HepG2 (cell line): Measurements from ENCODE around the gene CLCNKA. TPM values are rescaled to one million over a fixed set of nuclear protein-coding genes. Genes with fewer than 3 reads are reported as not detected.
A peak's percentile ranks its signal among the peaks of the same experiment; 100 is the strongest.

Experiments
- ETV5 ChIP-seq: IDR thresholded peaks from 2 replicates; pipeline ENCODE4 v1.6.1; 2018; ENCODE audit warnings: missing biosample characterization, missing genetic modification reagents, inconsistent platforms, borderline replicate concordance
- FOSL2 ChIP-seq: sonication (generic); formaldehyde crosslinking; IDR thresholded peaks from 2 replicates; pipeline ENCODE4 v1.4.0; 2020; ENCODE audit warnings: missing genetic modification reagents
- FOXC1 ChIP-seq: sonication (generic); formaldehyde crosslinking; IDR thresholded peaks from 2 replicates; pipeline ENCODE4 v1.8.0; 2022; ENCODE audit warnings: mild to moderate bottlenecking, missing genetic modification reagents, borderline replicate concordance
- HNRNPL ChIP-seq: fragments of 200-400 bp; formaldehyde crosslinking; IDR thresholded peaks from 2 replicates; pipeline ENCODE4 v1.6.1; 2017; ENCODE audit warnings: mild to moderate bottlenecking, low read depth, low read length
- NFKB2 ChIP-seq: sonication (generic); formaldehyde crosslinking; IDR thresholded peaks from 2 replicates; pipeline ENCODE4 v1.4.0; 2020; ENCODE audit warnings: missing genetic modification reagents, borderline replicate concordance
- NFRKB ChIP-seq: fragments of 450-650 bp; IDR thresholded peaks from 2 replicates; pipeline ENCODE4 v1.6.1; 2017
- NR3C1 ChIP-seq: sonication (generic); formaldehyde crosslinking; IDR thresholded peaks from 2 replicates; pipeline ENCODE4 v1.4.0; 2020; ENCODE audit warnings: missing genetic modification reagents
- PHF5A ChIP-seq: IDR thresholded peaks from one replicate; pipeline ENCODE4 v1.6.1; 2018; ENCODE audit warnings: low read depth, missing genetic modification reagents; ENCODE audit not compliant: unreplicated experiment
- PHF8 ChIP-seq: sonication (generic); formaldehyde crosslinking; IDR thresholded peaks from 2 replicates; pipeline ENCODE4 v1.5.0; 2020; ENCODE audit warnings: missing genetic modification reagents
- POGZ ChIP-seq: sonication (generic); formaldehyde crosslinking; IDR thresholded peaks from 2 replicates; pipeline ENCODE4 v1.4.0; 2020; ENCODE audit warnings: mild to moderate bottlenecking, missing genetic modification reagents
- SAP130 ChIP-seq: IDR thresholded peaks from 2 replicates; pipeline ENCODE4 v1.6.1; 2016; ENCODE audit warnings: low read depth
- SPEN ChIP-seq: sonication (generic); formaldehyde crosslinking; IDR thresholded peaks from 2 replicates; pipeline ENCODE4 v1.5.1; 2020; ENCODE audit warnings: low read depth, mild to moderate bottlenecking, missing genetic modification reagents
- SRSF1 ChIP-seq: fragments of 200-400 bp; formaldehyde crosslinking; optimal IDR thresholded peaks from 2 replicates; pipeline ENCODE3; 2017; ENCODE audit warnings: mild to moderate bottlenecking, low read depth, low read length, moderate library complexity
- ZBTB44 ChIP-seq: sonication (generic); formaldehyde crosslinking; IDR thresholded peaks from 2 replicates; pipeline ENCODE4 v1.4.0; 2020; ENCODE audit warnings: missing genetic modification reagents
- ZBTB7A ChIP-seq: sonication (generic); formaldehyde crosslinking; IDR thresholded peaks from 2 replicates; pipeline ENCODE4 v1.8.0; 2022; ENCODE audit warnings: mild to moderate bottlenecking, missing genetic modification reagents
- ZNF160 ChIP-seq: sonication (generic); formaldehyde crosslinking; IDR thresholded peaks from 2 replicates; pipeline ENCODE4 v1.8.0; 2022; ENCODE audit warnings: mild to moderate bottlenecking, inconsistent platforms, missing genetic modification reagents
- ZNF335 ChIP-seq: sonication (generic); formaldehyde crosslinking; IDR thresholded peaks from 2 replicates; pipeline ENCODE4 v1.4.0; 2020; ENCODE audit warnings: missing genetic modification reagents
- ZNF746 ChIP-seq: sonication (generic); formaldehyde crosslinking; IDR thresholded peaks from 2 replicates; pipeline ENCODE4 v1.8.0; 2022; ENCODE audit warnings: mild to moderate bottlenecking, missing genetic modification reagents
- ZNF747 ChIP-seq: sonication (generic); formaldehyde crosslinking; IDR thresholded peaks from 2 replicates; pipeline ENCODE4 v1.8.1; 2023; ENCODE audit warnings: missing genetic modification reagents, mild to moderate bottlenecking, borderline replicate concordance
- ZNF772 ChIP-seq: sonication (generic); formaldehyde crosslinking; IDR thresholded peaks from 2 replicates; pipeline ENCODE4 v1.5.0; 2020; ENCODE audit warnings: mild to moderate bottlenecking, missing genetic modification reagents
- ZNF83 ChIP-seq: sonication (generic); formaldehyde crosslinking; IDR thresholded peaks from 2 replicates; pipeline ENCODE4 v1.4.0; 2020; ENCODE audit warnings: missing genetic modification reagents, mild to moderate bottlenecking, borderline replicate concordance
- polyA plus RNA-seq, 8 experiments: library from polyadenylated mRNA; depleted of rRNA in 3 of 8; stranded (reverse) in 7 of 8; unstranded in 1 of 8; fragments of >200 nt; fragmentation: Illumina TruSeq in 4 of 8; extraction: Trizol in 4 of 8; gene quantifications; 2 replicates each; pipeline versions ENCODE4 v1.2.1 to v1.2.3, GENCODE V29; 2011 to 2016; ENCODE audit warnings: low read depth in 4 of 8, missing spikeins in 1 of 8, mixed read lengths in 1 of 8; ENCODE audit not compliant: insufficient read depth in 1 of 8
- total RNA-seq, 5 experiments: library from RNA; depleted of rRNA; stranded (reverse); fragments of >200 nt; fragmentation: Illumina TruSeq; extraction: Trizol; gene quantifications; 2 replicates each; pipeline ENCODE4 v1.2.3, GENCODE V29; 2016; ENCODE audit warnings: low read depth in 1 of 5
- TF ChIP-seq, protein P1 (sequence below): sonication (generic); formaldehyde crosslinking; IDR thresholded peaks from 2 replicates; pipeline ENCODE4 v1.4.0; 2020; ENCODE audit warnings: missing genetic modification reagents
- TF ChIP-seq, protein P2 (sequence below): IDR thresholded peaks from 2 replicates; pipeline ENCODE4 v1.6.1; 2016; ENCODE audit warnings: missing compliant biosample characterization, missing genetic modification reagents, borderline replicate concordance
- TF ChIP-seq, protein P3 (sequence below): IDR thresholded peaks from 2 replicates; pipeline ENCODE4 v1.6.1; 2016; ENCODE audit warnings: missing genetic modification reagents, missing compliant biosample characterization

The CLCNKA gene
- total and polyA plus RNA-seq, 2 of the 13 experiments (the other 11 are each of a cell fraction or from before 2014, with no cell fraction given): 0.03 TPM; not detected in 1

GRCh38 chr1:15975805-15976680 lies 45.8 kb upstream of the CLCNKA start, which contains the start of gene ZBTB17 (continued):
- TF ChIP-seq ZNF746 (no peak), NFRKB (peak; percentile 49; the same call in 1 of the 2 replicates), HNRNPL (no peak), FOSL2 (CRISPR knock-in tag) (peak; percentile 36; the same call in 1 of the 2 replicates), ZNF83 (CRISPR knock-in tag) (no peak), SPEN (CRISPR knock-in tag) (peak; percentile 73; the same call in 1 of the 2 replicates), ZBTB7A (CRISPR knock-in tag) (no peak), ETV5 (CRISPR knock-in tag) (peak; percentile 65), NR3C1 (CRISPR knock-in tag) (no peak), ZNF772 (peak; percentile 88; the same call in 1 of the 2 replicates), SAP130 (peak; percentile 87), PHF5A (CRISPR knock-in tag) (peak; percentile 8), FOXC1 (CRISPR knock-in tag) (peak; percentile 41; the same call in 1 of the 2 replicates), ZBTB44 (CRISPR knock-in tag) (peak; percentile 58; the same call in 1 of the 2 replicates), ZNF160 (CRISPR knock-in tag) (0 out of 2 replicates have a peak, but pooled peaks have one; percentile 2), PHF8 (CRISPR knock-in tag) (peak; percentile 95), ZNF335 (CRISPR knock-in tag) (0 out of 2 replicates have a peak, but pooled peaks have one; percentile 22), ZNF747 (CRISPR knock-in tag) (peak; percentile 75; the same call in 1 of the 2 replicates), SRSF1 (peak; percentile 73), POGZ (CRISPR knock-in tag) (peak; percentile 40; the same call in 1 of the 2 replicates), NFKB2 (CRISPR knock-in tag) (peak; percentile 56; the same call in 1 of the 2 replicates)
- TF ChIP-seq, protein P1, sequence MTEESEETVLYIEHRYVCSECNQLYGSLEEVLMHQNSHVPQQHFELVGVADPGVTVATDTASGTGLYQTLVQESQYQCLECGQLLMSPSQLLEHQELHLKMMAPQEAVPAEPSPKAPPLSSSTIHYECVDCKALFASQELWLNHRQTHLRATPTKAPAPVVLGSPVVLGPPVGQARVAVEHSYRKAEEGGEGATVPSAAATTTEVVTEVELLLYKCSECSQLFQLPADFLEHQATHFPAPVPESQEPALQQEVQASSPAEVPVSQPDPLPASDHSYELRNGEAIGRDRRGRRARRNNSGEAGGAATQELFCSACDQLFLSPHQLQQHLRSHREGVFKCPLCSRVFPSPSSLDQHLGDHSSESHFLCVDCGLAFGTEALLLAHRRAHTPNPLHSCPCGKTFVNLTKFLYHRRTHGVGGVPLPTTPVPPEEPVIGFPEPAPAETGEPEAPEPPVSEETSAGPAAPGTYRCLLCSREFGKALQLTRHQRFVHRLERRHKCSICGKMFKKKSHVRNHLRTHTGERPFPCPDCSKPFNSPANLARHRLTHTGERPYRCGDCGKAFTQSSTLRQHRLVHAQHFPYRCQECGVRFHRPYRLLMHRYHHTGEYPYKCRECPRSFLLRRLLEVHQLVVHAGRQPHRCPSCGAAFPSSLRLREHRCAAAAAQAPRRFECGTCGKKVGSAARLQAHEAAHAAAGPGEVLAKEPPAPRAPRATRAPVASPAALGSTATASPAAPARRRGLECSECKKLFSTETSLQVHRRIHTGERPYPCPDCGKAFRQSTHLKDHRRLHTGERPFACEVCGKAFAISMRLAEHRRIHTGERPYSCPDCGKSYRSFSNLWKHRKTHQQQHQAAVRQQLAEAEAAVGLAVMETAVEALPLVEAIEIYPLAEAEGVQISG (CRISPR knock-in tag): peak; percentile 91
- TF ChIP-seq, protein P2, sequence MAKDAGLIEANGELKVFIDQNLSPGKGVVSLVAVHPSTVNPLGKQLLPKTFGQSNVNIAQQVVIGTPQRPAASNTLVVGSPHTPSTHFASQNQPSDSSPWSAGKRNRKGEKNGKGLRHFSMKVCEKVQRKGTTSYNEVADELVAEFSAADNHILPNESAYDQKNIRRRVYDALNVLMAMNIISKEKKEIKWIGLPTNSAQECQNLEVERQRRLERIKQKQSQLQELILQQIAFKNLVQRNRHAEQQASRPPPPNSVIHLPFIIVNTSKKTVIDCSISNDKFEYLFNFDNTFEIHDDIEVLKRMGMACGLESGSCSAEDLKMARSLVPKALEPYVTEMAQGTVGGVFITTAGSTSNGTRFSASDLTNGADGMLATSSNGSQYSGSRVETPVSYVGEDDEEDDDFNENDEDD (CRISPR knock-in tag): peak; percentile 35; the same call in 1 of the 2 replicates
- TF ChIP-seq, protein P3, sequence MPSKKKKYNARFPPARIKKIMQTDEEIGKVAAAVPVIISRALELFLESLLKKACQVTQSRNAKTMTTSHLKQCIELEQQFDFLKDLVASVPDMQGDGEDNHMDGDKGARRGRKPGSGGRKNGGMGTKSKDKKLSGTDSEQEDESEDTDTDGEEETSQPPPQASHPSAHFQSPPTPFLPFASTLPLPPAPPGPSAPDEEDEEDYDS: peak; percentile 36; the same call in 1 of the 2 replicates
